Osteocyte (in vitro differentiated cells): Measurements from ENCODE around the gene SF3A2. TPM values are rescaled to one million over a fixed set of nuclear protein-coding genes. Genes with fewer than 3 reads are reported as not detected.

Experiments used
- DNase-seq: peaks from one replicate; pipeline ENCODE4 v3.0.0; 2021; ENCODE audit warnings: mixed read lengths; ENCODE audit not compliant: unreplicated experiment; ENCODE audit errors: extremely low spot score
- H3K27ac Mint-ChIP-seq: one replicate; pipeline ENCODE4 v1.8.0; 2021; ENCODE audit warnings: mild to moderate bottlenecking, mixed read lengths; ENCODE audit not compliant: unreplicated experiment
- H3K27me3 Mint-ChIP-seq: one replicate; pipeline ENCODE4 v1.8.0; 2021; ENCODE audit warnings: mixed read lengths; ENCODE audit not compliant: unreplicated experiment
- H3K36me3 Mint-ChIP-seq: one replicate; pipeline ENCODE4 v1.8.0; 2021; ENCODE audit warnings: mixed read lengths; ENCODE audit not compliant: unreplicated experiment
- H3K4me1 Mint-ChIP-seq: one replicate; pipeline ENCODE4 v1.8.0; 2021; ENCODE audit warnings: mixed read lengths; ENCODE audit not compliant: unreplicated experiment
- H3K4me3 Mint-ChIP-seq: one replicate; pipeline ENCODE4 v1.8.0; 2021; ENCODE audit warnings: mild to moderate bottlenecking, moderate library complexity, mixed read lengths; ENCODE audit not compliant: unreplicated experiment
- H3K9me3 Mint-ChIP-seq: one replicate; pipeline ENCODE4 v1.8.0; 2021; ENCODE audit warnings: mixed read lengths; ENCODE audit not compliant: unreplicated experiment
- total RNA-seq: library from RNA; stranded (reverse); gene quantifications from 2 replicates; pipeline ENCODE4 v1.2.1, GENCODE V29; 2021
- TF ChIP-seq, protein P1 (sequence below): fragments of 200-600 bp; sonication (generic); IDR thresholded peaks from 2 replicates; pipeline ENCODE4 v1.5.0; 2021; ENCODE audit warnings: antibody characterized with exemption, mild to moderate bottlenecking, moderate library complexity

Gene SF3A2
- total RNA-seq, 1 donor from 2014 or later: 102 TPM

DNA sequence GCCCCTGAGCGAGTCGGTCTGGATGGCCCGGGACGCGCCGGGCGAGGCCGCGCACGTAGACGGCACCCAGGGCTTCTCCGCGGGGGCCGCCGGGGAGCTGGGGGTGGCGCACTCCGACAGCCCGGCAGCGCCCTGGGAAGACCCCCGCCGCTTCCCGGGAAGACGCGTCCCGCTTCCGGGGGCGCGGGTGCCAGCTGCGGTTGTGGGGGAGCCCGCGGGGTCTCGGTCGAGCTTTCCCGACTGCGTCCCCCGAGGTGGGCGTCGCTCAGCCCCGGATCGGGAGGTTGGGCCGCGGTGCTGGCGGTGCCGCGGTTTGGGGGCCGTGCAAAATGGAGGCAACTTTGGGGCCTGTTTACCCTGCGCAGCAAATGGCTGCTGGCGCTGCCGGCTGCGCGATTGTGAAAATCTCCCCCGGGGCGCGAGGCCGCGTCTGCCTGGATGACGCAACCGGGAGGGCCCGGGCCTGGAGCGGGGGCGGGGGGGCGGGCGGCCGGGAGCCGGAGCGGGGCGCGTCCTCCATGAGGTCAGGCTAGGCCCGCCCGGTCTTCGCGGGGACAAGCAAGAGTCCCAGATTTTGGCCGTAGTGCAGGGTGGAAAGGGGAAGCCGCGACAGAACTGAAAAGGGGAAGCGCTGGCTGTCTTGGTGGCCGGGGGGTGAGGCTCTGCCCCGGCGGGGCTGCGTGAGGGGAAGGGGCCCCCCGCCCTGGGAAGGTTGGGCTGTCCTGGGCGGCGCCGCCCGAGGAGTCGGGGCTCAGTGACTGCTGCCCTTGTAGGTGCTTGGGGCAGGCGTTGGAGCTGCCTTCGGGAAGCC lies 34.0 kb downstream of the SF3A2 start:
- Mint-ChIP-seq H3K4me3 (peak overlapping the region; percentile 88), H3K27me3 (no peaks in the 10 kb centered on the region), H3K27ac (peak overlapping the region; percentile 88), H3K9me3 (no peaks in the 10 kb centered on the region), H3K36me3 (peaks cover 17% of the 10 kb centered on the region), H3K4me1 (peaks cover 48% of the 10 kb centered on the region)
- peak; percentile 92 for DNase-seq
- TF ChIP-seq, protein P1, sequence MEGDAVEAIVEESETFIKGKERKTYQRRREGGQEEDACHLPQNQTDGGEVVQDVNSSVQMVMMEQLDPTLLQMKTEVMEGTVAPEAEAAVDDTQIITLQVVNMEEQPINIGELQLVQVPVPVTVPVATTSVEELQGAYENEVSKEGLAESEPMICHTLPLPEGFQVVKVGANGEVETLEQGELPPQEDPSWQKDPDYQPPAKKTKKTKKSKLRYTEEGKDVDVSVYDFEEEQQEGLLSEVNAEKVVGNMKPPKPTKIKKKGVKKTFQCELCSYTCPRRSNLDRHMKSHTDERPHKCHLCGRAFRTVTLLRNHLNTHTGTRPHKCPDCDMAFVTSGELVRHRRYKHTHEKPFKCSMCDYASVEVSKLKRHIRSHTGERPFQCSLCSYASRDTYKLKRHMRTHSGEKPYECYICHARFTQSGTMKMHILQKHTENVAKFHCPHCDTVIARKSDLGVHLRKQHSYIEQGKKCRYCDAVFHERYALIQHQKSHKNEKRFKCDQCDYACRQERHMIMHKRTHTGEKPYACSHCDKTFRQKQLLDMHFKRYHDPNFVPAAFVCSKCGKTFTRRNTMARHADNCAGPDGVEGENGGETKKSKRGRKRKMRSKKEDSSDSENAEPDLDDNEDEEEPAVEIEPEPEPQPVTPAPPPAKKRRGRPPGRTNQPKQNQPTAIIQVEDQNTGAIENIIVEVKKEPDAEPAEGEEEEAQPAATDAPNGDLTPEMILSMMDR: no peak

DNA sequence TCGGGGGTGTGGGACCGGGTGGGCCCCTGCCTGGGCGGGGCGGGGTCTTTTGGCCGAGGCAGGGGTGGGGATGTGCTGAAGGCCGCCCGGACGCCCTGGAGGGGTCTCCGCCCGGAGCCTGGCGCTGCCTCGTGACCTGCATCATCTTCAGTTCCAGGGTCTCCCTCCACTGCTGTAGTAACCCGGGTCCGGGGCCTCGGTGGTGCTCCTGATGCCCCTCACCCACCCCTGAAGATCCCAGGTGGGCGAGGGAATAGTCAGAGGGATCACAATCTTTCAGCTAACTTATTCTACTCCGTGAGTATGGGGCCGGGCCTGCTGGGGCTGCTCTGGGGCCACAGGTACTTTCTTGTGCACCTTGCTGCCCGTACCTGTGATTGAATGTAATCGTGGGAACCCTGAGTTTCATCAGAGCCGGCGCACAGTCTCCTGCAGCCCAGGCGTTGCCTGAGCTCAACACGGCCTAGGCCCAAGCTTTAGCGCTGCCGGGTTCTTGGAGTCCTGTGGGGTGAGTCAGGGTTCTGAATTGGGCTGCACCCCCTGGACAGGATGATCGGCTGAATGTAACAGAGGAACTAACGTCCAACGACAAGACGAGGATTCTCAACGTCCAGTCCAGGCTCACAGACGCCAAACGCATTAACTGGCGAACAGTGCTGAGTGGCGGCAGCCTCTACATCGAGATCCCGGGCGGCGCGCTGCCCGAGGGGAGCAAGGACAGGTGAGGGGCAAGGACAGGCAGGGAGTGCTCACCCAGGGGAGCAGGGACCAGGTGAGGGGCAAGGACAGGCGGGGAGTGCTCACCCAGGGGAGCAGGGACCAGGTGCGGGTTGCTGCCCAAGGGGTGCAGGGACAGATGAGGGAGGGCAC lies 34.8 kb downstream of the SF3A2 start:
- peak overlapping the region; percentile 93 for H3K27ac Mint-ChIP-seq
- DNase-seq: no peak
- no peaks in the 10 kb centered on the region for H3K9me3 Mint-ChIP-seq
- H3K36me3 Mint-ChIP-seq: peaks cover 17% of the 10 kb centered on the region
- peak overlapping the region; percentile 88 for H3K4me3 Mint-ChIP-seq
- TF ChIP-seq, protein P1: no peak
- no peaks in the 10 kb centered on the region for H3K27me3 Mint-ChIP-seq
- peaks cover 46% of the 10 kb centered on the region for H3K4me1 Mint-ChIP-seq

DNA sequence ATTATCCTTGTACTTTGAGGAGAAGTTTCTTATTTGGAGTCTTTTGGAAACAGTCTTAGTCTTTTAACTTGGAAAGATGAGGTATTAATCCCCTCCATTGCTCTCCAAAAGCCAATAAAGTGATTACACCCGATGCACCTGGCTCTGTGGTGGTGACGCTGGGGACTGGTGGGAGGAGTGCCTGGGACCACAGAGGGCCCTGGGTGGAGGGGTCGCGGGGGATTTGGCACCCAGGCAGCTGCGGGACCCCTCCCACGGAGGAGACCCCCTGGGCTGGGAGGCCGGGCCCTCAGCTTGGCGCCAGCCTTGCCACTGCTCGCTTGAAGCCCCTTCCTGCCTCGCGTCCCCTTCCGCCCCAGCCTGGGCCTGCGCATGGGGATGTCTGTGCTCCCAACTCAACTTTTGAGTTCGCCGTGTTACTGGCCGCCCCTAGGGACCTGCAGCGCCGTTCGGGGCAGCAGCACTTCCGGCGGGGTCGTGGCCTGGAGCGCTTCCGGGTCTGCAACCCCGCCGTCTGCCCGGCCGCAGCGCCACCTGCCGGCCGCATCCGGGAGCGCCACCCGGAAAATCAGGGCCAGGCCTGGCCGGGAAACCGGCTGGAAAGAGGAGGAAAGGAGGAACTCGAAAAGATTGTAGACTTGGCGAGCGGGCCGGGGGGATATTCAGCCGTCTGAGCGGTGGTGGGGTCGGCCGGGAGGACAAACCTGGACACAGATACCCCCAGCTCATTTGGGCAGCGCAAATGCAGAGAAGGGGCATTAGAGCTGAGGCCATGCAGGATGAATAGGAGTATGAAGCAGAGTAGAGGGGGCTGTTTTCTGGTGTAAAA lies 36.9 kb downstream of the SF3A2 start:
- Mint-ChIP-seq H3K27ac (peak overlapping the region; percentile 82), H3K27me3 (no peaks in the 10 kb centered on the region), H3K36me3 (peaks cover 17% of the 10 kb centered on the region), H3K4me1 (peaks cover 37% of the 10 kb centered on the region), H3K9me3 (no peaks in the 10 kb centered on the region), H3K4me3 (peak overlapping the region; percentile 59)
- TF ChIP-seq, protein P1: peak; percentile 97
- DNase-seq: peak; percentile 94

DNA sequence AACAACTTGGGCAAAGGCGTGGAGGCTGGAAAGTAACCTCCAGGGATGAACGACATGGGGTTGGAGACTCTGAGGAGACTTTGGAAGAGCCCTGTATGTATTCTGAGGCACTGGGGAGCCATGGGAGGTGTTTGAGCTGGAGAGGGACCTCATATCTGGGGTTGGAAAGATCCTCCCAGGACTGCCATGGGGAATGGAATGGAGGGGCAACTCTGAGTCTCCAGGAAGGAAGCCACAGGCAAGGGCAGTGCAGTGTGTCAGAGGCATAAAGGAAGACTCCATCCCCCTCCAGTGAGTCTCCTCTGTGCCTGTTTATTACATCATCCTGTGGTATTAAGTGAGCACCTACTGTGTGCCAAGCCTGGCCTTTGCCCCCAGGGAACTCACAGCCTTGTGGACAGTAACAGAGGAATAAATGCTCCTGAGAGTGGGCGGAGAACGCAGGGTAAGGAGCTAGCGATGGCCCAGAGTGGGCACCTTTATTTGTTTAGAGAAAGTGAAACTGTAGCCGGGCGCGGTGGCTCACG lies 37.6 kb downstream of the SF3A2 start:
- Mint-ChIP-seq H3K36me3 (peaks cover 17% of the 10 kb centered on the region), H3K9me3 (no peaks in the 10 kb centered on the region), H3K27ac (peak overlapping the region; percentile 82), H3K4me3 (peak overlapping the region; percentile 59), H3K4me1 (peaks cover 35% of the 10 kb centered on the region), H3K27me3 (no peaks in the 10 kb centered on the region)
- TF ChIP-seq, protein P1: no peak
- DNase-seq: no peak
